ENCODE measurements around the gene CFAP43.

Gene CFAP43

GRCh38 chr10:104117839-104118323 lies 114.3 kb downstream of the CFAP43 start:
- H3K9ac ChIP-seq, result no peak overlapping the region
- no peaks in the 10 kb centered on the region for H3K79me2 ChIP-seq (ENCODE audit: insufficient read depth, low read depth)
- H3K27me3 ChIP-seq (ENCODE audit: insufficient read depth, low read depth), result no peaks in the 10 kb centered on the region
- peaks cover 21% of the 10 kb centered on the region for H3K4me1 ChIP-seq (ENCODE audit: low read depth, poor library complexity, severe bottlenecking)
- H3K4me3 ChIP-seq (IDR thresholded peaks at IDR 0.05; ENCODE audit: insufficient read depth, low read depth, low read length), result no peak overlapping the region
- no peak overlapping the region for H3K27ac ChIP-seq
- no peak overlapping the region for H3K4me2 ChIP-seq
- no peaks in the 10 kb centered on the region for H3K36me3 ChIP-seq (ENCODE audit: insufficient read depth)
- no peaks in the 10 kb centered on the region for H4K20me1 ChIP-seq (ENCODE audit: insufficient read depth)
- no peak overlapping the region for H2AFZ ChIP-seq (ENCODE audit: low read depth)
- TF ChIP-seq CTCF (conservative IDR thresholded peaks at IDR 0.05; ENCODE audit: low read depth, low read length), result no peak

GRCh38 chr10:104113376-104113956 lies 118.7 kb downstream of the CFAP43 start:
- no peaks in the 10 kb centered on the region for H3K36me3 ChIP-seq (ENCODE audit: insufficient read depth)
- TF ChIP-seq CTCF (conservative IDR thresholded peaks at IDR 0.05; ENCODE audit: low read depth, low read length), result no peak
- no peak overlapping the region for H3K4me3 ChIP-seq (IDR thresholded peaks at IDR 0.05; ENCODE audit: insufficient read depth, low read depth, low read length)
- no peak overlapping the region for H3K4me2 ChIP-seq
- H2AFZ ChIP-seq (ENCODE audit: low read depth), result no peak overlapping the region
- no peaks in the 10 kb centered on the region for H4K20me1 ChIP-seq (ENCODE audit: insufficient read depth)
- no peaks in the 10 kb centered on the region for H3K79me2 ChIP-seq (ENCODE audit: insufficient read depth, low read depth)
- H3K4me1 ChIP-seq (ENCODE audit: low read depth, poor library complexity, severe bottlenecking), result no peaks in the 10 kb centered on the region
- H3K9ac ChIP-seq, result no peak overlapping the region
- no peaks in the 10 kb centered on the region for H3K27me3 ChIP-seq (ENCODE audit: insufficient read depth, low read depth)
- no peak overlapping the region for H3K27ac ChIP-seq

GRCh38 chr10:104109908-104110662 lies 122.1 kb downstream of the CFAP43 start:
- no peak for TF ChIP-seq CTCF (conservative IDR thresholded peaks at IDR 0.05; ENCODE audit: low read depth, low read length)
- no peaks in the 10 kb centered on the region for H4K20me1 ChIP-seq (ENCODE audit: insufficient read depth)
- H3K79me2 ChIP-seq (ENCODE audit: insufficient read depth, low read depth), result no peaks in the 10 kb centered on the region
- H3K36me3 ChIP-seq (ENCODE audit: insufficient read depth), result no peaks in the 10 kb centered on the region
- H3K4me1 ChIP-seq (ENCODE audit: low read depth, poor library complexity, severe bottlenecking), result no peaks in the 10 kb centered on the region
- no peak overlapping the region for H3K4me3 ChIP-seq (IDR thresholded peaks at IDR 0.05; ENCODE audit: insufficient read depth, low read depth, low read length)
- H3K9ac ChIP-seq, result no peak overlapping the region
- H3K4me2 ChIP-seq, result no peak overlapping the region
- no peaks in the 10 kb centered on the region for H3K27me3 ChIP-seq (ENCODE audit: insufficient read depth, low read depth)
- no peak overlapping the region for H3K27ac ChIP-seq
- H2AFZ ChIP-seq (ENCODE audit: low read depth), result no peak overlapping the region

- Histone ChIP-seq H3K36me3 (ENCODE audit: insufficient read depth) (no peaks in the 10 kb centered on the region), H3K27me3 (ENCODE audit: insufficient read depth, low read depth) (no peaks in the 10 kb centered on the region), H3K79me2 (ENCODE audit: insufficient read depth, low read depth) (no peaks in the 10 kb centered on the region), H3K4me3 (IDR thresholded peaks at IDR 0.05; ENCODE audit: insufficient read depth, low read depth, low read length) (no peak overlapping the region), H3K4me2 (no peak overlapping the region), H3K27ac (no peak overlapping the region), H2AFZ (ENCODE audit: low read depth) (no peak overlapping the region), H3K9ac (no peak overlapping the region), H3K4me1 (ENCODE audit: low read depth, poor library complexity, severe bottlenecking) (no peaks in the 10 kb centered on the region), H4K20me1 (ENCODE audit: insufficient read depth) (no peaks in the 10 kb centered on the region)
- TF ChIP-seq CTCF (conservative IDR thresholded peaks at IDR 0.05; ENCODE audit: low read depth, low read length), result no peak
Measured at GRCh38 chr10:104104926-104105325, 127.2 kb downstream of the CFAP43 start.

All from KMS-11 (cell line).